ENCODE results near the gene NSD1. TPM values are rescaled to one million over a fixed set of nuclear protein-coding genes. Genes with fewer than 3 reads are reported as not detected.

The NSD1 gene
- total RNA-seq, 2 donors from 2014 or later, result 150 to 190 TPM

DNA sequence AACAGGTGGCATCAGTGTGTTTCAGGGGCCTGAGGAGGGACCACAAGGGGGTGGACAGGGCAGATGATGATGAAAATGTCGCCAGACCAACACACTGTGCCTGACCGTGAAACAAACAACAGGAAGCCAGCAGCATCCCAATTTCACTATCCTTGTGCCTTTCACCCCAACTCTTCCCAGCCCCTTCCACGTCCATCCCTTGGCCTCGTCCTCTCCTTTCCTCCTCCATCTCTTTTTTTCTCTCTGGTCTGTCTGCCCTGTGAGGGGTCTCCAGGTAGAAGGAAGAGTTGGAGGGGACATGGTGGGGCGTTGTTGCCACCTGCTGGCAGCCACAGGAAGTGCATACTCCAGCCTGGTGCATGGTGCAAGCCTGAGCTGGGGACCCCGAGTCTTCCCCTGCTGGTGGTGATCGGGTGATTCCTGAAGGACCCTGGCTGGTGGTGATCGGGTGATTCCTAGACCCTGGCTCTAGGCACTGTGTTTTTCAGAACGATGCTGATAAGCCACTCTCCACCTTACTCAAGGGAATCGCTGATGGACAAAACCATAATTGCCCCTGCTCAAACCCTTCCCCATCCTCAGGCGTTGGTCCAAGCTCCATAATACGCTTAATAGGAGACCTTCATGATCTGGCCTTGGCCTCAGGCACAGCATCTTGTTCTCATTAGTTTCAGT, 21.7 kb upstream of the NSD1 start:
- H3K27me3 Mint-ChIP-seq (ENCODE audit: insufficient read depth), result peaks cover 8% of the 10 kb centered on the region
- no peaks in the 10 kb centered on the region for H3K9me3 ChIP-seq (ENCODE audit: control insufficient read depth, low read length)
- DNase-seq, result peak; percentile 98
- 41 to 46% methylated on average over 7 to 12 of the region's 12 CpGs for WGBS, 2 experiments (ENCODE audit: insufficient coverage in 1 of 2, insufficient read length in 1 of 2)
- no peak overlapping the region for H3K4me3 ChIP-seq (ENCODE audit: low read length)
- no peak overlapping the region for H3K4me3 Mint-ChIP-seq
- H3K36me3 Mint-ChIP-seq (ENCODE audit: low read depth), result no peaks in the 10 kb centered on the region
- no peak overlapping the region for H3K9ac ChIP-seq (ENCODE audit: extremely low read depth, low read length, poor library complexity, severe bottlenecking)
- no peak overlapping the region for H3K27ac Mint-ChIP-seq
- H3K36me3 ChIP-seq (ENCODE audit: control insufficient read depth, insufficient read depth, low read length), result no peaks in the 10 kb centered on the region
- TF ChIP-seq, protein P1, sequence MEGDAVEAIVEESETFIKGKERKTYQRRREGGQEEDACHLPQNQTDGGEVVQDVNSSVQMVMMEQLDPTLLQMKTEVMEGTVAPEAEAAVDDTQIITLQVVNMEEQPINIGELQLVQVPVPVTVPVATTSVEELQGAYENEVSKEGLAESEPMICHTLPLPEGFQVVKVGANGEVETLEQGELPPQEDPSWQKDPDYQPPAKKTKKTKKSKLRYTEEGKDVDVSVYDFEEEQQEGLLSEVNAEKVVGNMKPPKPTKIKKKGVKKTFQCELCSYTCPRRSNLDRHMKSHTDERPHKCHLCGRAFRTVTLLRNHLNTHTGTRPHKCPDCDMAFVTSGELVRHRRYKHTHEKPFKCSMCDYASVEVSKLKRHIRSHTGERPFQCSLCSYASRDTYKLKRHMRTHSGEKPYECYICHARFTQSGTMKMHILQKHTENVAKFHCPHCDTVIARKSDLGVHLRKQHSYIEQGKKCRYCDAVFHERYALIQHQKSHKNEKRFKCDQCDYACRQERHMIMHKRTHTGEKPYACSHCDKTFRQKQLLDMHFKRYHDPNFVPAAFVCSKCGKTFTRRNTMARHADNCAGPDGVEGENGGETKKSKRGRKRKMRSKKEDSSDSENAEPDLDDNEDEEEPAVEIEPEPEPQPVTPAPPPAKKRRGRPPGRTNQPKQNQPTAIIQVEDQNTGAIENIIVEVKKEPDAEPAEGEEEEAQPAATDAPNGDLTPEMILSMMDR (conservative IDR thresholded peaks at IDR 0.05), result peak; percentile 99
- peaks cover 1% of the 10 kb centered on the region for H3K9me3 Mint-ChIP-seq
- H3K27me3 ChIP-seq (ENCODE audit: control insufficient read depth, insufficient read depth, low read length, poor library complexity, severe bottlenecking), result no peaks in the 10 kb centered on the region
- peaks cover 14% of the 10 kb centered on the region for H3K4me1 Mint-ChIP-seq
- H3K27ac ChIP-seq (ENCODE audit: low read depth, low read length), result no peak overlapping the region
- no peaks in the 10 kb centered on the region for H3K4me1 ChIP-seq (ENCODE audit: control insufficient read depth, insufficient read depth, low read length)

DNA sequence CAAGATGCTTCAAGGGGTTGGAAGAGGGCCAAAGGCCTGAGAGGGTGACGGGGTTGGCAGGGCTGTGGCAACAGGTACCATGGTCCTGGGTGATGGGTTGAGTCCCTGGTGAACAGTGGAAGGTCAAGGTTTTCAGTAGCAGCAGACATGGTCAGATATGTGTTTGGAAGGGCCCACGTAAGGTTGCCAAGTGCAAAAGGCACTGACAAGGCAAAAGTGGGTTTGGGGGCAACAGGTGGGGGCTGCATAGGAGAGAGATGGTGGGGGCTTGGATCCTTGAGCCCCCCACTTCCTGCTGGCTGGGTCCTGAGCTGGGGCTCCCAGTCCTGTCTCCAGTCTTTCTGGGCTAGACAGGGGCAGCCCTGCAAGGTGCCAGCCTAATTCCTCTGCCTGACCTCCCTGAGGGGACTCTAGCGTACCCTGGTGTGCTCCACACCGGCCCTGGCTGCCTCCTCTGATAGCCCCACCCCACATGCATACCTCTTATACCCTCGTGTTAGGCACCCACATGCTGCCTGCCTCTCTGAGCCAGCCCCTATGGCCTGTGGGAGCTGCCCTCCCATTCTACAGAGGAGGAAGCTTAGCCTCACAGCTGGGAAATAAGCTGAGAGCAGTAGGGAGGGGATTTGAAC, 20.9 kb upstream of the NSD1 start:
- Mint-ChIP-seq H3K27ac (no peak overlapping the region), H3K27me3 (ENCODE audit: insufficient read depth) (peaks cover 9% of the 10 kb centered on the region), H3K4me1 (peaks cover 14% of the 10 kb centered on the region), H3K9me3 (peaks cover 4% of the 10 kb centered on the region), H3K36me3 (ENCODE audit: low read depth) (no peaks in the 10 kb centered on the region), H3K4me3 (no peak overlapping the region)
- no peaks in the 10 kb centered on the region for H3K4me1 ChIP-seq (ENCODE audit: control insufficient read depth, insufficient read depth, low read length)
- no peaks in the 10 kb centered on the region for H3K36me3 ChIP-seq (ENCODE audit: control insufficient read depth, insufficient read depth, low read length)
- no peak overlapping the region for H3K9ac ChIP-seq (ENCODE audit: extremely low read depth, low read length, poor library complexity, severe bottlenecking)
- no peak for DNase-seq
- no peaks in the 10 kb centered on the region for H3K9me3 ChIP-seq (ENCODE audit: control insufficient read depth, low read length)
- WGBS, 2 experiments (ENCODE audit: insufficient coverage in 1 of 2, insufficient read length in 1 of 2), result 59 to 78% methylated on average over 2 to 5 of the region's 5 CpGs
- no peak overlapping the region for H3K27ac ChIP-seq (ENCODE audit: low read depth, low read length)
- no peak overlapping the region for H3K4me3 ChIP-seq (ENCODE audit: low read length)
- TF ChIP-seq, protein P1 (conservative IDR thresholded peaks at IDR 0.05), result no peak
- H3K27me3 ChIP-seq (ENCODE audit: control insufficient read depth, insufficient read depth, low read length, poor library complexity, severe bottlenecking), result no peaks in the 10 kb centered on the region

DNA sequence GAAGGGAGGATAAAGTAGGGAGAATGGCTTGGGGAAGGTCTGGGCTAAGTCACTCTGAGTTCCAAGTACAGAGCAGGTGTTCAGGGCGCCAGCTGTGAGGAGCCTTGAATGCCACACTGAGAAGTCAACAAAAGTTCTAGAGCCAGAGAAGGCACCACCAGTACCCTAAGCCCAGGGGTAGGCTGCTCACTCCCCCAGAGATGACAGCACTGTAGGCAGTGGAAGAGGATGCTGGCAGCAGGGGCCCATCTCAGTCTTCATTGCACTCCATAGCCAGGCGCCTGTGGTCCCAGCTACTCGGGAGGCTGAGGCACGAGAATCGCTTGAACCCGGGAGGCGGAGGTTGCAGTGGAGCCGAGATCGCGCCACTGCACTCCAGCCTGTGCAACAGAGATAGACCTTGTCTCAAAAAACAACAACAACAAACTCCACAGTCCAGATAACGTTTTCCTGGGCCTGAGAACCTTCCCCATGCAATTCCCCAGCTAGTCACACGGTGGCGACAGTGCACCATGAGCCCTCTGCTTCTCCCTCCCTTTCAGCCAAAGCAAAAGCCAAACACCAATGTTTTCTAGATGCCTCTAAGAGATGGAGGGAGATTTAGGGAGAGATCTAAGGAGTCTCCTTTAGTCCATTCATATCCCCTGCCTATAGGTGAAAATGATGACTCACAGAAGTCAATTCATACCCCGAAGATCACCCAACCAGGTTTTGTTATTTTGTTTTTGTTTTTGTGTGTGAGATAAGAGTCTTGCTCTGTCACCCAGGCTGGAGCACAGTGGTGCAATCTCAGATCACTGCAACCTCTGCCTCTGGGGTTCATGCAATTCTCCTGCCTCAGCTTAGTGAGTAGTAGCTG, 19.8 kb upstream of the NSD1 start:
- WGBS, 2 experiments (ENCODE audit: insufficient coverage in 1 of 2, insufficient read length in 1 of 2), result 0 to 20% methylated on average over 3 to 14 of the region's 14 CpGs

More for the DNA sequence above, 19.8 kb upstream of the NSD1 start:
- H3K27ac ChIP-seq (ENCODE audit: low read depth, low read length), result no peak overlapping the region
- H3K36me3 ChIP-seq (ENCODE audit: control insufficient read depth, insufficient read depth, low read length), result no peaks in the 10 kb centered on the region
- H3K9ac ChIP-seq (ENCODE audit: extremely low read depth, low read length, poor library complexity, severe bottlenecking), result no peak overlapping the region
- TF ChIP-seq, protein P1 (conservative IDR thresholded peaks at IDR 0.05), result peak; percentile 98
- H3K27me3 ChIP-seq (ENCODE audit: control insufficient read depth, insufficient read depth, low read length, poor library complexity, severe bottlenecking), result no peaks in the 10 kb centered on the region
- H3K27ac Mint-ChIP-seq, result no peak overlapping the region
- H3K4me3 ChIP-seq (ENCODE audit: low read length), result no peak overlapping the region
- DNase-seq, result peak; percentile 94
- peaks cover 9% of the 10 kb centered on the region for H3K27me3 Mint-ChIP-seq (ENCODE audit: insufficient read depth)
- H3K9me3 ChIP-seq (ENCODE audit: control insufficient read depth, low read length), result no peaks in the 10 kb centered on the region
- no peak overlapping the region for H3K4me3 Mint-ChIP-seq
- peaks cover 14% of the 10 kb centered on the region for H3K4me1 Mint-ChIP-seq
- no peaks in the 10 kb centered on the region for H3K4me1 ChIP-seq (ENCODE audit: control insufficient read depth, insufficient read depth, low read length)
- no peaks in the 10 kb centered on the region for H3K36me3 Mint-ChIP-seq (ENCODE audit: low read depth)
- peaks cover 4% of the 10 kb centered on the region for H3K9me3 Mint-ChIP-seq
